Activated naive CD8-positive, alpha-beta T cell (primary cell): ENCODE data around the gene CRYBG3.
A peak's percentile ranks its signal among the peaks of the same experiment; 100 is the strongest.

ENCODE experiments used
- H3K27ac Mint-ChIP-seq: one replicate; pipeline ENCODE4 v1.8.0; 2021; ENCODE audit warnings: mixed read lengths
- H3K27me3 Mint-ChIP-seq: one replicate; pipeline ENCODE4 v1.8.0; 2021; ENCODE audit warnings: mixed read lengths
- H3K36me3 Mint-ChIP-seq: one replicate; pipeline ENCODE4 v1.8.0; 2021; ENCODE audit warnings: mixed read lengths
- H3K4me1 Mint-ChIP-seq: one replicate; pipeline ENCODE4 v1.8.0; 2021; ENCODE audit warnings: low read depth, mixed read lengths
- H3K4me3 Mint-ChIP-seq: one replicate; pipeline ENCODE4 v1.8.0; 2021; ENCODE audit warnings: mild to moderate bottlenecking, mixed read lengths
- H3K9me3 Mint-ChIP-seq: one replicate; pipeline ENCODE4 v1.8.0; 2021; ENCODE audit warnings: low read depth, mixed read lengths

The CRYBG3 gene

GRCh38 chr3:97821774-97822358 lies at the start of gene CRYBG3:
CRYBG3 (plus strand) TSS chr3:97822011; CDS start chr3:97822207, 196 bp downstream.
- H3K4me3 Mint-ChIP-seq: peak within 1 kb of the TSS; percentile 95
- peaks cover 22% of the 10 kb centered on the region for H3K4me1 Mint-ChIP-seq
- no peaks in the 10 kb centered on the region for H3K9me3 Mint-ChIP-seq
- no peaks in the 10 kb centered on the region for H3K36me3 Mint-ChIP-seq
- peaks cover 7% of the 10 kb centered on the region for H3K27me3 Mint-ChIP-seq
- peak within 1 kb of the TSS; percentile 80 for H3K27ac Mint-ChIP-seq

- no peak overlapping the region for H3K27ac Mint-ChIP-seq
- H3K36me3 Mint-ChIP-seq: peaks cover 40% of the 10 kb centered on the region
- H3K4me3 Mint-ChIP-seq: no peak overlapping the region
- no peaks in the 10 kb centered on the region for H3K9me3 Mint-ChIP-seq
- no peaks in the 10 kb centered on the region for H3K4me1 Mint-ChIP-seq
- no peaks in the 10 kb centered on the region for H3K27me3 Mint-ChIP-seq
Measured at GRCh38 chr3:97772926-97773325, 48.9 kb upstream of the CRYBG3 start.

- Mint-ChIP-seq H3K9me3 (no peaks in the 10 kb centered on the region), H3K27me3 (no peaks in the 10 kb centered on the region), H3K4me1 (no peaks in the 10 kb centered on the region), H3K4me3 (no peak overlapping the region), H3K36me3 (peaks cover 19% of the 10 kb centered on the region), H3K27ac (no peak overlapping the region)
Measured at GRCh38 chr3:97778152-97778551, 43.7 kb upstream of the CRYBG3 start.

- H3K36me3 Mint-ChIP-seq: no peaks in the 10 kb centered on the region
Measured at GRCh38 chr3:97793420-97794019, 28.3 kb upstream of the CRYBG3 start.

GRCh38 chr3:97795951-97796350 lies 25.9 kb upstream of the CRYBG3 start:
- H3K9me3 Mint-ChIP-seq: no peaks in the 10 kb centered on the region
- peaks cover under 1% of the 10 kb centered on the region for H3K36me3 Mint-ChIP-seq
- H3K4me3 Mint-ChIP-seq: no peak overlapping the region
- H3K27me3 Mint-ChIP-seq: no peaks in the 10 kb centered on the region
- H3K27ac Mint-ChIP-seq: no peak overlapping the region
- H3K4me1 Mint-ChIP-seq: no peaks in the 10 kb centered on the region

More at GRCh38 chr3:97793420-97794019, 28.3 kb upstream of the CRYBG3 start:
- Mint-ChIP-seq H3K4me1 (no peaks in the 10 kb centered on the region), H3K9me3 (no peaks in the 10 kb centered on the region), H3K4me3 (no peak overlapping the region), H3K27ac (no peak overlapping the region), H3K27me3 (no peaks in the 10 kb centered on the region)

GRCh38 chr3:97804471-97804870 lies 17.3 kb upstream of the CRYBG3 start:
- Mint-ChIP-seq H3K4me1 (no peaks in the 10 kb centered on the region), H3K36me3 (peaks cover 4% of the 10 kb centered on the region), H3K9me3 (no peaks in the 10 kb centered on the region), H3K27me3 (peaks cover 1% of the 10 kb centered on the region), H3K4me3 (no peak overlapping the region), H3K27ac (no peak overlapping the region)

GRCh38 chr3:97810779-97811390 lies 10.9 kb upstream of the CRYBG3 start:
- Mint-ChIP-seq H3K4me1 (peaks cover 9% of the 10 kb centered on the region), H3K9me3 (no peaks in the 10 kb centered on the region), H3K27ac (no peak overlapping the region), H3K36me3 (peaks cover 2% of the 10 kb centered on the region), H3K27me3 (peaks cover 1% of the 10 kb centered on the region), H3K4me3 (no peak overlapping the region)

GRCh38 chr3:97815149-97815917 lies 6.5 kb upstream of the CRYBG3 start:
- Mint-ChIP-seq H3K27me3 (peaks cover 5% of the 10 kb centered on the region), H3K27ac (peak overlapping the region; percentile 17), H3K4me3 (no peak overlapping the region), H3K9me3 (no peaks in the 10 kb centered on the region), H3K36me3 (peaks cover 2% of the 10 kb centered on the region), H3K4me1 (peaks cover 11% of the 10 kb centered on the region)

GRCh38 chr3:97816811-97817210 lies 5.0 kb upstream of the CRYBG3 start:
- peaks cover 20% of the 10 kb centered on the region for H3K4me1 Mint-ChIP-seq
- H3K27ac Mint-ChIP-seq: no peak overlapping the region
- H3K4me3 Mint-ChIP-seq: no peak overlapping the region
- peaks cover 2% of the 10 kb centered on the region for H3K36me3 Mint-ChIP-seq
- no peaks in the 10 kb centered on the region for H3K9me3 Mint-ChIP-seq
- H3K27me3 Mint-ChIP-seq: peaks cover 10% of the 10 kb centered on the region

GRCh38 chr3:97817965-97818364 lies 3.8 kb upstream of the CRYBG3 start:
- Mint-ChIP-seq H3K36me3 (no peaks in the 10 kb centered on the region), H3K9me3 (no peaks in the 10 kb centered on the region), H3K27ac (no peak overlapping the region), H3K4me1 (peaks cover 27% of the 10 kb centered on the region), H3K4me3 (no peak overlapping the region), H3K27me3 (peaks cover 10% of the 10 kb centered on the region)

GRCh38 chr3:97820780-97821179 lies 1.0 kb upstream of the CRYBG3 start:
- Mint-ChIP-seq H3K27me3 (peaks cover 11% of the 10 kb centered on the region), H3K9me3 (no peaks in the 10 kb centered on the region), H3K27ac (peak overlapping the region; percentile 46), H3K4me1 (peaks cover 24% of the 10 kb centered on the region), H3K4me3 (peak overlapping the region; percentile 85), H3K36me3 (no peaks in the 10 kb centered on the region)

GRCh38 chr3:97821287-97821773 lies 481 bp upstream of the CRYBG3 start:
- peak overlapping the region; percentile 28 for H3K27ac Mint-ChIP-seq
- H3K27me3 Mint-ChIP-seq: peaks cover 8% of the 10 kb centered on the region
- no peaks in the 10 kb centered on the region for H3K36me3 Mint-ChIP-seq
- peak overlapping the region; percentile 85 for H3K4me3 Mint-ChIP-seq
- H3K4me1 Mint-ChIP-seq: peaks cover 22% of the 10 kb centered on the region
- H3K9me3 Mint-ChIP-seq: no peaks in the 10 kb centered on the region

- peak overlapping the region; percentile 80 for H3K27ac Mint-ChIP-seq
- H3K27me3 Mint-ChIP-seq: peaks cover 7% of the 10 kb centered on the region
Measured at GRCh38 chr3:97822359-97822775, 556 bp downstream of the CRYBG3 start.

GRCh38 chr3:97823046-97824004 lies 1.5 kb downstream of the CRYBG3 start:
- H3K9me3 Mint-ChIP-seq: no peaks in the 10 kb centered on the region
- H3K27ac Mint-ChIP-seq: peak overlapping the region; percentile 68
- peaks cover 22% of the 10 kb centered on the region for H3K4me1 Mint-ChIP-seq
- H3K36me3 Mint-ChIP-seq: no peaks in the 10 kb centered on the region
- H3K4me3 Mint-ChIP-seq: peak overlapping the region; percentile 95
- peaks cover 7% of the 10 kb centered on the region for H3K27me3 Mint-ChIP-seq

More at GRCh38 chr3:97822359-97822775, 556 bp downstream of the CRYBG3 start:
- Mint-ChIP-seq H3K36me3 (no peaks in the 10 kb centered on the region), H3K4me3 (peak overlapping the region; percentile 95), H3K4me1 (peaks cover 22% of the 10 kb centered on the region), H3K9me3 (no peaks in the 10 kb centered on the region)
